Prostate gland (tissue), 2 donors: ENCODE results near the gene CTDP1. TPM values are rescaled to one million over a fixed set of nuclear protein-coding genes. Genes with fewer than 3 reads are reported as not detected.

Experiments used
- DNase-seq: peaks from one replicate; pipeline ENCODE4 v3.0.0-alpha.2; 2019; ENCODE audit warnings: low spot score
- H3K27ac ChIP-seq, 2 donors: fragments of 200-600 bp; sonication (generic); 2 replicates each; pipeline ENCODE4 v1.5.1; 2017 to 2019
- H3K27me3 ChIP-seq: fragments of 200-600 bp; sonication (generic); replicated peaks from 2 replicates; pipeline ENCODE4 v1.5.1; 2019; ENCODE audit not compliant: insufficient read depth
- H3K36me3 ChIP-seq, 2 donors: fragments of 200-600 bp; sonication (generic); 1 replicate in 1 of 2; 2 replicates in 1 of 2; pipeline versions ENCODE4 v1.5.1 to v1.8.1; 2017 to 2019
- H3K4me1 ChIP-seq: fragments of 200-600 bp; sonication (generic); replicated peaks from 2 replicates; pipeline ENCODE4 v1.5.1; 2019
- H3K4me3 ChIP-seq, 2 donors: fragments of 200-600 bp; sonication (generic); 2 replicates each; pipeline ENCODE4 v1.5.1; 2017 to 2019
- H3K9me3 ChIP-seq: fragments of 200-600 bp; sonication (generic); 2 replicates; pipeline ENCODE4 v1.5.1; 2017
- POLR2A ChIP-seq: fragments of 450-650 bp; IDR thresholded peaks from one replicate; pipeline ENCODE4 v1.6.1; 2016; ENCODE audit warnings: antibody characterized with exemption, mild to moderate bottlenecking
- POLR2AphosphoS5 ChIP-seq: sonication (generic); formaldehyde crosslinking; IDR thresholded peaks from one replicate; pipeline ENCODE4 v1.6.1; 2017; ENCODE audit warnings: antibody characterized with exemption
- WGBS: methylation state at CpG from one replicate; pipeline ENCODE4 v1.1.5; 2018; 5-methylcytosine and 5-hydroxymethylcytosine counted together
- intact Hi-C: fragments of 100-400 bp; cut with DNase I; formaldehyde crosslinking; loops from one replicate; pipeline ENCODE4 v1.14.2; 2022
- total RNA-seq, 2 donors: library from RNA; depleted of rRNA; stranded (reverse); fragments of >200 nt; gene quantifications; one replicate each; pipeline ENCODE4 v1.1.0, GENCODE V29; 2016
- TF ChIP-seq, protein P1 (sequence below), 4 experiments: fragments of 200-600 bp in 2 of 4; fragments of 450-650 bp in 2 of 4; sonication (generic) in 2 of 4; IDR thresholded peaks; 1 replicate in 3 of 4; 2 replicates in 1 of 4; pipeline ENCODE4 v1.5.1; 2016 to 2019; ENCODE audit warnings: antibody characterized with exemption in 4 of 4, mild to moderate bottlenecking in 2 of 4, moderate library complexity in 2 of 4

The CTDP1 gene
- total RNA-seq, 2 donors from 2014 or later = 23.0 to 33.6 TPM

GRCh38 chr18:79772108-79772864, 92.7 kb downstream of the CTDP1 start:
- no peaks in the 10 kb centered on the region for H3K27me3 ChIP-seq
- TF ChIP-seq POLR2AphosphoS5 (no peak), POLR2A (no peak)
- H3K4me1 ChIP-seq = no peaks in the 10 kb centered on the region
- H3K27ac ChIP-seq = no peak overlapping the region
- no peak overlapping the region for H3K4me3 ChIP-seq
- DNase-seq = no peak
- H3K36me3 ChIP-seq = no peaks in the 10 kb centered on the region
- intact Hi-C loops = no loop called here
- no peaks in the 10 kb centered on the region for H3K9me3 ChIP-seq
- 67% methylated on average over 38 of the region's 38 CpGs for WGBS

DNA sequence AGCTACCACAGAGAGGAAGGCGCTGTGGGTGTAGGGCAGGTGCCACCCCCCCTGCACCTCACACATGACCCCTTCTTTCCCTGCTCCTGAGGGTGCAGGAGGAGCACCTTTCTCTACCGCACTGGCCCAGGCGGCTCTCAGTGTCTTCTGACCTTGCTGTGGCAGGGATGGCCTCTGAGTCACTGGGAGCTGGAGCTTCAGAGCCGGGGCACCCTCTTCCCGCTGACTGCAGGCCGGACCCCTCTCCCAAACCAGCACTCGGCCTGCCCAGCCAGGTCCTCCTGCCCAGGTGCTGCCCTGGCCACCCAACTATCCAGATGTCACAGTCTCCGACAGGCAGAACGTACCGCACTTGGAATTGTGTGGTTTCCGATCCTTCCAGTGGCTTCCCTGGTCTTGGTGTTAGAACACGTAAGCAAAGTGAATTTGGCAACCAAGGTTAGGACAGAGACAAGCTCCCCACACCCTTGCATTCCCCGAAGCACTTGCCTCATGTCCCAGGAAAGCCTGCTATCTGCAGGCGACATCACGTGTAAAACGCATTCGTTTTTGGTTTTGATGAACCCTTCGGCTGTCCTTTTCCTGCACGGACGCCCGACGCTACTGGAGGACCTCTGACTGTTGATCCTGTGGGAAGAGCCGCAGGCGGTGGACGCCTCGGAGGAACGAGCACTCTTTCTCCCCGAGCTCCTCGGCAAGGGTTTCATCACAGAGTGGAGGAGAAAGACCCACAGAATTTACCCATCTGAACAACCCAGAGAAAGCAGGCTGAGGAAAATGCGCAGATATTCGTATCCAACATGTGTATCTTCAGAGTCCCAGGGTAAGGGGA, 93.5 kb downstream of the CTDP1 start:
- no peak overlapping the region for H3K27ac ChIP-seq
- 93% methylated on average over 27 of the region's 31 CpGs for WGBS
- no peaks in the 10 kb centered on the region for H3K4me1 ChIP-seq
- H3K27me3 ChIP-seq = no peaks in the 10 kb centered on the region
- H3K4me3 ChIP-seq = no peak overlapping the region
- no peaks in the 10 kb centered on the region for H3K36me3 ChIP-seq
- DNase-seq = no peak
- no peaks in the 10 kb centered on the region for H3K9me3 ChIP-seq
- TF ChIP-seq POLR2A = no peak
- TF ChIP-seq POLR2AphosphoS5 = no peak
- TF ChIP-seq, protein P1, sequence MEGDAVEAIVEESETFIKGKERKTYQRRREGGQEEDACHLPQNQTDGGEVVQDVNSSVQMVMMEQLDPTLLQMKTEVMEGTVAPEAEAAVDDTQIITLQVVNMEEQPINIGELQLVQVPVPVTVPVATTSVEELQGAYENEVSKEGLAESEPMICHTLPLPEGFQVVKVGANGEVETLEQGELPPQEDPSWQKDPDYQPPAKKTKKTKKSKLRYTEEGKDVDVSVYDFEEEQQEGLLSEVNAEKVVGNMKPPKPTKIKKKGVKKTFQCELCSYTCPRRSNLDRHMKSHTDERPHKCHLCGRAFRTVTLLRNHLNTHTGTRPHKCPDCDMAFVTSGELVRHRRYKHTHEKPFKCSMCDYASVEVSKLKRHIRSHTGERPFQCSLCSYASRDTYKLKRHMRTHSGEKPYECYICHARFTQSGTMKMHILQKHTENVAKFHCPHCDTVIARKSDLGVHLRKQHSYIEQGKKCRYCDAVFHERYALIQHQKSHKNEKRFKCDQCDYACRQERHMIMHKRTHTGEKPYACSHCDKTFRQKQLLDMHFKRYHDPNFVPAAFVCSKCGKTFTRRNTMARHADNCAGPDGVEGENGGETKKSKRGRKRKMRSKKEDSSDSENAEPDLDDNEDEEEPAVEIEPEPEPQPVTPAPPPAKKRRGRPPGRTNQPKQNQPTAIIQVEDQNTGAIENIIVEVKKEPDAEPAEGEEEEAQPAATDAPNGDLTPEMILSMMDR (IDR thresholded peaks at IDR 0.05) = no peak
- intact Hi-C loops = no loop called here

DNA sequence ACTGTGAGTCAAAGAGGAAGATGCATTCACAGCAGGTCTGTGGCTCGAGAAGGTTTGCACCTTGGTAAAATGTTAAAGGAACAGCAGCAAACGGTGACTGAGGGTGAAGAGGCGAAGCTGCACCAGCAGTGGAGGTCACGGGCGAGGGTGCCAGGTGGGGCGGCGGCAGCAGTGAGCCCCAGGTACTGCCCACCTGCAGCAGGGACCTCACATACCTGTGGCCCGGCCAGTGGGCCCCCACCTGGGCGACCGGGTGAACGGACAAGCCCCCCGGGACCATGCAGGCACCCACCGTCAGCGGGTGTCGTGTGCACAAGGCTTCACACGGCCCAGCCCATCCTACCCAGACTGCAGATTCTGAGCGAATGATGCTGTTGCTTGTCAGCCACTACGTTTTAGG, 94.5 kb downstream of the CTDP1 start:
- Histone ChIP-seq H3K9me3 (no peaks in the 10 kb centered on the region), H3K36me3 (no peaks in the 10 kb centered on the region), H3K27me3 (no peaks in the 10 kb centered on the region), H3K27ac (no peak overlapping the region), H3K4me3 (no peak overlapping the region), H3K4me1 (no peaks in the 10 kb centered on the region)
- TF ChIP-seq POLR2AphosphoS5 (no peak), POLR2A (no peak)
- TF ChIP-seq, protein P1 (IDR thresholded peaks at IDR 0.05) = no peak
- DNase-seq = no peak
- intact Hi-C loops = no loop called here
- 77% methylated on average over 18 of the region's 18 CpGs for WGBS

GRCh38 chr18:79775441-79776221, 96.0 kb downstream of the CTDP1 start:
- H3K4me3 ChIP-seq = no peak overlapping the region
- no peaks in the 10 kb centered on the region for H3K27me3 ChIP-seq
- no peaks in the 10 kb centered on the region for H3K4me1 ChIP-seq
- no peak for DNase-seq
- intact Hi-C loops = no loop called here
- no peak overlapping the region for H3K27ac ChIP-seq
- TF ChIP-seq, protein P1 (IDR thresholded peaks at IDR 0.05) = no peak
- no peak for TF ChIP-seq POLR2A
- H3K36me3 ChIP-seq = no peaks in the 10 kb centered on the region
- WGBS = 75% methylated on average over 35 of the region's 35 CpGs
- H3K9me3 ChIP-seq = no peaks in the 10 kb centered on the region

GRCh38 chr18:79776674-79777073, 97.1 kb downstream of the CTDP1 start:
- Histone ChIP-seq H3K27me3 (no peaks in the 10 kb centered on the region), H3K36me3 (no peaks in the 10 kb centered on the region), H3K27ac (no peak overlapping the region), H3K4me1 (no peaks in the 10 kb centered on the region), H3K9me3 (no peaks in the 10 kb centered on the region), H3K4me3 (no peak overlapping the region)
- WGBS = 93% methylated on average over 2 of the region's 2 CpGs
- TF ChIP-seq POLR2AphosphoS5 = no peak
- TF ChIP-seq, protein P1 (IDR thresholded peaks at IDR 0.05) = no peak
- TF ChIP-seq POLR2A = no peak
- intact Hi-C loops = no loop called here
- DNase-seq = no peak
